HFF-Myc (cell line): ENCODE measurements around the gene EDEM1.
A peak's percentile ranks its signal among the peaks of the same experiment; 100 is the strongest.

ENCODE experiments used
- DNase-seq: peaks from one replicate; pipeline ENCODE4 v3.0.0-alpha.2; 2011; ENCODE audit warnings: low read depth; ENCODE audit errors: extremely low read depth
- H3K4me3 ChIP-seq: replicated peaks from 2 replicates; pipeline ENCODE4 v1.5.1; 2011; ENCODE audit warnings: low read depth, mild to moderate bottlenecking, control low read depth, low read length
- TF ChIP-seq, protein P1 (sequence below): IDR thresholded peaks from 2 replicates; pipeline ENCODE4 v1.5.1; 2012; ENCODE audit warnings: mild to moderate bottlenecking, low read depth, low read length, control low read depth; ENCODE audit errors: missing control alignments

The EDEM1 gene

DNA sequence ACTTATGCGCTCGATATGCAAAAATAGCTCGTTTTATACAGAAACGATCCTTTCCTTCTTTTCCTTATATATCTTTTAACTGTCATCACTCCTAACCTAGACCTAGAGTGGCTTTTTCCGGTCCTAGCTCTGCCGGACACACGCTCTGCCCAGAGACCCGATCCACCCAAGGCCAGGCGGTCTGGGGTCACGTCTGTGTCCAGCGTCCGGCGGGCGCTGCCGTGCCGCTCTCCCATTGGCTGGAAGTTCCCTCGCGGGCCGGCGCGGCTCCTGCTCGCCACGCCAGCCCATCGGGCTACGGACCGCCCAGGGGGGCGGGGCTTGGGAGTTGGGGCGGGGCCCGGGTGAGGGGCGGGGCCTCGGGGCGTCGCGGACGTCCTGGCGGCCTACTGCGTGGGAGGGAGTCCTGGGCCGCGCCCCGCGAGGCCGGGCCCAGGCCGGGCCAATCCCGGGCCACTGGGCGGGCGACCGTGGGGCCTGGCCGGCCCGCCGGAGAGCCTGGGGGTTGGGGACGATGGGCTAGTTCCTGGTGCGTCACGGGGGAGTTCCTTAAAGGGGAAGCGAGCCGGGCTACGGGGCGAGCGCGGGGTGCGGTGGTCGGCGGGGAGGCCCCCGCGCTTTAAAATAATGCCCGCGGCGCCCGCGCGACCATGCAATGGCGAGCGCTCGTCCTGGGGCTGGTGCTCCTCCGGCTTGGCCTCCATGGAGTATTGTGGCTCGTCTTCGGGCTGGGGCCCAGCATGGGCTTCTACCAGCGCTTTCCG, at the start of gene EDEM1:
Gene EDEM1, plus strand, starts transcription at position 552 of the 764 bp plus-strand sequence. Its CDS starts 99 bp downstream, at position 651.
- peak within 1 kb of the TSS; percentile 95 for H3K4me3 ChIP-seq
- TF ChIP-seq, protein P1, sequence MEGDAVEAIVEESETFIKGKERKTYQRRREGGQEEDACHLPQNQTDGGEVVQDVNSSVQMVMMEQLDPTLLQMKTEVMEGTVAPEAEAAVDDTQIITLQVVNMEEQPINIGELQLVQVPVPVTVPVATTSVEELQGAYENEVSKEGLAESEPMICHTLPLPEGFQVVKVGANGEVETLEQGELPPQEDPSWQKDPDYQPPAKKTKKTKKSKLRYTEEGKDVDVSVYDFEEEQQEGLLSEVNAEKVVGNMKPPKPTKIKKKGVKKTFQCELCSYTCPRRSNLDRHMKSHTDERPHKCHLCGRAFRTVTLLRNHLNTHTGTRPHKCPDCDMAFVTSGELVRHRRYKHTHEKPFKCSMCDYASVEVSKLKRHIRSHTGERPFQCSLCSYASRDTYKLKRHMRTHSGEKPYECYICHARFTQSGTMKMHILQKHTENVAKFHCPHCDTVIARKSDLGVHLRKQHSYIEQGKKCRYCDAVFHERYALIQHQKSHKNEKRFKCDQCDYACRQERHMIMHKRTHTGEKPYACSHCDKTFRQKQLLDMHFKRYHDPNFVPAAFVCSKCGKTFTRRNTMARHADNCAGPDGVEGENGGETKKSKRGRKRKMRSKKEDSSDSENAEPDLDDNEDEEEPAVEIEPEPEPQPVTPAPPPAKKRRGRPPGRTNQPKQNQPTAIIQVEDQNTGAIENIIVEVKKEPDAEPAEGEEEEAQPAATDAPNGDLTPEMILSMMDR: no peak
- DNase-seq: peak; percentile 63

- TF ChIP-seq, protein P1: no peak
- H3K4me3 ChIP-seq: no peak overlapping the region
Observed at GRCh38 chr3:5138214-5138981, 49.1 kb upstream of the EDEM1 start.

DNA sequence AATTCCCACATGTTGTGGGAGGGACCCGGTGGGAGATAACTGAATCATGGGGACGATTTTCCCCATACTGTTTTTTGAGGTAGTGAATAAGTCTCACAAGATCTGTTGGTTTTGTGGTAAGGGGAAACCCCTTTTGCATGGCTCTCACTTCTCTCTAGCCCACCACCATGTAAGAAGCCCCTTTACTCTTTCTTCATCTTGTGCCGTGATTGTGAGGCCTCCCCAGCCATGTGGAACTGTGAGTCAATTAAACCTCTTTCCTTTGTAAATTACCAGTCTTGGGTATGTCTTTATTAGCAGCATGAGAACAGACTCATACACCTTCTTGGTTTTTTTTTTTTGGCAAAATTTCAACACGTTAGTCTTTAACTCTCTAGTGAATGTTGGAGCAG, 47.3 kb upstream of the EDEM1 start:
- H3K4me3 ChIP-seq: no peak overlapping the region
- TF ChIP-seq, protein P1: no peak
- no peak for DNase-seq

More at GRCh38 chr3:5138214-5138981, 49.1 kb upstream of the EDEM1 start:
- no peak for DNase-seq

DNA sequence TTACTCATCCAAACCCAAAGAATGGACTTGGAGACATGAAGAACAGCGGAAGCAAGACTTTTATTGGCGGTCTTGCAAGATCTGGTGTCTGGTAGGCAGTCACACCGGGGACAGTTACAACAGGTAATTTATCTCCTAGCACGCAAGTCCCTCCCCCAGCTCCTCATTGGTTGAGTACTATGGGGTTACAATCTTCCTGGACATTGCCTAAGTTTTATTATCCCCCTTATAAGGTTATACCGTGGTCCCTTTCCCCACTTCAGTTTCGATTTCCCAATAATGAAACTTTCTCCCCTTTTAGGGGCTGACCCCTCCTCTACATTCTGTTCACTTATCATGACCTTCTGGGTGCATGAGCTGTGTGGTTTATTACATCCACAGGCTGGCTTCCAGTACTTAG, 46.7 kb upstream of the EDEM1 start:
- TF ChIP-seq, protein P1: no peak

DNA sequence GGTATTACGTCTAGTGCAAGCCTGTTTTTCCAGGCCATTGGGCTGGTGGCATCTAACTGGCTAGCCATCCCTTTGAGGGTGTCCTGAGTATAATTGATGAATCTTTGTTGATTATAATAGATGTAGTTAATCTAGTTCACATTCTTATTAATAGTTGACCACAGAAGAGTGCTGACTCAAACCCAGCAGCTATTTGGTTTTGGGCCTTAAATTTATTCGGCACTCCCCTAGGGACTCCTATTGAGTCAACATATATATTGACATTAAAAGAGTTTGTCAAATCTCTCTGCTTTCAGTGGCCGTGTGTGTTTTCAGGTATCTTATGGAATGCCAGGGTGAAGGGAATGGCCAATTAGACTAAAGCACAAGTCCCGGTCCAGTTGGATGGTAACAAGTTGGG, 45.7 kb upstream of the EDEM1 start:
- no peak overlapping the region for H3K4me3 ChIP-seq
- TF ChIP-seq, protein P1: no peak
- no peak for DNase-seq

More for the DNA sequence above, 46.7 kb upstream of the EDEM1 start:
- DNase-seq: no peak
- no peak overlapping the region for H3K4me3 ChIP-seq

DNA sequence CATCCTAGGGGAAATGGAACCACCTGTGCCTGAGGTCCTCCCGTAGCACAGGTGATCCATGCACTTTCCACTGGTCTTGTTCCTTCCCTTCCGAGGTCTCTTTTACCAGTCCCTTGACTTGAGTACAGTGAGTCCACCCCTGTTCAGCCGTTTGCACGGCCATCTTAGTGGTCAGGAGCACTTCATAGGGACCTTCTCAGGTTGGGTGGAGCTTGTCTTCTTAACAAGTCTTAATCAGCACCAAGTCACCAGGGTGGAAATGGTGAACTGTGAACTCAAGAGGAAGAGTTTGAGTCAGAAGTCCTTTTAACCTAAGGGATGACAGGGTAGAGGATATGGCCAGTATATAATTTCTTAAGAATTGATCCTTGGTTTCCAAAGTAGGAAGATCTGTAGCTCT, 44.0 kb upstream of the EDEM1 start:
- TF ChIP-seq, protein P1: no peak
- no peak for DNase-seq

More for the DNA sequence above, 44.0 kb upstream of the EDEM1 start:
- H3K4me3 ChIP-seq: no peak overlapping the region
